NCI-H1930 (cell line): ENCODE data around the gene DRC7.

Source experiments
- DNase-seq, 2 experiments: peaks; one replicate each; lab custom pipeline; 2025; lab: John Stamatoyannopoulos, UW

The DRC7 gene

DNA sequence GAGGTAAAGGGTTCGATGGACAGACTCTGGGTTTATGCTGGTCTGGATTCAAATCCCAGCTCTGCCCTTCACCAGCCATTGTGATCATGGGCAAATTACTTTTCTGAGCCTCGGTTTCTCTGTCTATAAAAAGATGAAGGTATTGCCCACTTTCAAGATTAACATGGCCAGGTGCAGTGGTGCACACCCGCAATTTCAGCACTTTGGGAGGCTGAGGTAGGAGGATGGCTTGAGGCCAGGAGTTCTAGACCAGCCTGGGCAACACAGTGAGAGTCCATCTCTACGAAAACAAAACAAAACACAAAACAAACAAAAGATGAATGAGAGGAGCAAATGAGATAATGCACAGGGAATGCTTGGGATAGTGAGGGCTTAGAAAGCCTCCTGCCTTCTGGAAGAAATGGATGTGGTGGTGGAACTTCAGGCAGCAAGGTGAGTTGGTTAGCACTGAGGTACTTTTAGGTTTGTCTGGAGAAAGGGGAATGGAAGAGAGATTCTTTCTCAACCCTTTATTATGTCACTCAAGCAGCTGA is 18.0 kb upstream of the DRC7 start:
- DNase-seq, result no peak

DNA sequence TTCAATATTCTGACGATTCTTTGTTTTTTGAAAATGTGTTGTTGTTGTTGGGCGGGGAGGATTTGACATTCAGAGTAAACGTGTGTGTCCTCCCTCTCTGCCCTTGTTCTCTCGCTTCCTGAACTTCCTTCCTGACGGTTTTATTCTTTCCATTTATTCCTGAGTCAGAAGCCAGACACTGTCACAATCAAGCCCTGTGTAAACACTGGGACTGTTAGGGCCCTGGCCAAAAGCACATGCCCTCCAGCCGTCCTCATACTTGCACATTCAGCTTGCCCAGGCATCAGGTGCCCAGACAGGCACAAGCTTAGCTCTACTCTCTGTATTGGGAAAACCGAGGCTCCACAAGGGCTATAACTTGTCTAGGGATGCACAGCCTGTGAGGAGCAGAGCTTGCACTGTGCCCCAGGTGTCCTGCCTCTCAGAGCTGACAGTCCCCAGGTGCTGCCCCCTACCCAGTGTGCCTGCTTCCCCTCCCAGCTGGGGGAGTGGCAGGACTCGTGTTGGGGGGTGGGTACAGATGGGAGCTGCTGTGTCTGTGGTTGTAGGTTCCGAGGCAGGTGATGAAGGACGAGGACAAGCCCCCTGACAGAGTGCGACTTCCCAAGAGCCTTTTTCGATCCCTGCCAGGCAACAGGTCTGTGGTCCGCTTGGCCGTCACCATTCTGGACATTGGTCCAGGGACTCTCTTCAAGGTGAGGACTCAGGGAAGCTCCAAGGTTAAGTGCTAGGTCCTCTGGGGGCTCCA is 16.8 kb upstream of the DRC7 start:
- DNase-seq, result no peak

DNA sequence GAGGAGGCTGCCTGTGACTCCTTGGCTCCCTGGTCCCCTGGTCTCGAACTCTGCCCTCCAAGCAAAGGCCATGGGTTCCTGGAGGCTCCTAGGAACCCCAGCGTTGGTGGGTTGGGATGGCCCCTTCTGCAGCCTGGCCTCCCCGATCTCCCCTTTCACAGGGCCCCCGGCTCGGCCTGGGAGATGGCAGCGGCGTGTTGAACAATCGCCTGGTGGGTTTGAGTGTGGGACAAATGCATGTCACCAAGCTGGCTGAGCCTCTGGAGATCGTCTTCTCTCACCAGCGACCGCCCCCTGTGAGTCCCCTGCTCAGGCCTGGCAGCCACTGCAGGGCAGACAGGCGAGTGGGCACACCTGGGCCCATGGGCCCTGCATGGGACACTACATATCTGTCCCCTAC is 15.6 kb upstream of the DRC7 start:
- DNase-seq, result no peak

DNA sequence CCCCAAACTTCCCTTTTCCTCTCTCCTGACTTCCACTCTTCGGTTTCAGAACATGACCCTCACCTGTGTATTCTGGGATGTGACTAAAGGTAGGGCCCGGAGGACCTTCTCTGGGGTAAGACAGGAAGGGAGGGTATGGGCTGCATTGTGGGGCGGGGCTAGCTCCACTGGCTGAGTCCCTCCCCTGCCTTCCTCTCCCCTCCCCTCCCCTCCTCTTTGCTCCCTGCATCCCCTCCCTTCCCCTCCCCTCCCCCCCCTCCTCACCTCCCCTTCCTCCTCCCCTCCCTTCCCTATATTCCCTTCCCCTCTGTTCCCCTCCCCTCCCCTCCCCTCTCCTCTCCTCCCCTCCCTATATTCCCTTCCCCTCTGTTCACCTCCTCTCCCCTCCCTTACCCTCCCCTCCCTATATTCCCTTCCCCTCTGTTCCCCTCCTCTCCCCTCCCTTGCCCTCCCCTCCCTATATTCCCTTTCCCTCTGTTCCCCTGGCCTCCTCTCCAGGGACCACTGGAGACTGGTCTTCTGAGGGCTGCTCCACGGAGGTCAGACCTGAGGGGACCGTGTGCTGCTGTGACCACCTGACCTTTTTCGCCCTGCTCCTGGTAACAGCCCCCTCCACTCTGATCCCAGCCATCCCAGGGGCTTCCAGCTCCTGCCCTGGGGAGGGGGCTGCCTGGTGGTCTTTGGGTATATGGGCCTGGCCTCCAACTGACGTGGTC is 14.7 kb upstream of the DRC7 start:
- no peak for DNase-seq

DNA sequence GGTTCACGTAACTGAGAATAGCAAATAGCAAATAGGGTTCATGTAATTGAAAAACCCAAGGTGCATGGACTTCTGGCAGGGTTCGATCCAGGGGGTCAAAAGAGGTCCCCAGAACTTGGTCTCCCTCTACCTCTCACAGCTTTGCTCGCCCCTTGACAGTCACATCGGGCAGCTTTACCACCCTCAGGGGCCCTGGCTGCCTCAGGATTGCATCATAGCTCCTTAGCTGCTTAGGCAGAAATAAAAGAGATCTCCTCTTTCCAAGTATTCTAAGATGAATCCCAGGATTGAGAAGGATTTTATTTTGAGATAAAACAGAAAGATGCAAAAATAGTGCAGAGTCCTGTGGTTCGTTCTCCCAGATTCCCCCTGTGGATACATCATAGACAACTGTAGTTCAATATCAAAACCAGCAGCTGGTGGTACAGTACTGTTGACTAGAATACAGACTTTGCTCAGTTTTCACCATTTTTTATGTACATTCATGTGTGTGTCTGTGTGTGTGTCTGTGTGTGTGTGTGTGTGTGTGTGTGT is 13.7 kb upstream of the DRC7 start:
- no peak for DNase-seq

DNA sequence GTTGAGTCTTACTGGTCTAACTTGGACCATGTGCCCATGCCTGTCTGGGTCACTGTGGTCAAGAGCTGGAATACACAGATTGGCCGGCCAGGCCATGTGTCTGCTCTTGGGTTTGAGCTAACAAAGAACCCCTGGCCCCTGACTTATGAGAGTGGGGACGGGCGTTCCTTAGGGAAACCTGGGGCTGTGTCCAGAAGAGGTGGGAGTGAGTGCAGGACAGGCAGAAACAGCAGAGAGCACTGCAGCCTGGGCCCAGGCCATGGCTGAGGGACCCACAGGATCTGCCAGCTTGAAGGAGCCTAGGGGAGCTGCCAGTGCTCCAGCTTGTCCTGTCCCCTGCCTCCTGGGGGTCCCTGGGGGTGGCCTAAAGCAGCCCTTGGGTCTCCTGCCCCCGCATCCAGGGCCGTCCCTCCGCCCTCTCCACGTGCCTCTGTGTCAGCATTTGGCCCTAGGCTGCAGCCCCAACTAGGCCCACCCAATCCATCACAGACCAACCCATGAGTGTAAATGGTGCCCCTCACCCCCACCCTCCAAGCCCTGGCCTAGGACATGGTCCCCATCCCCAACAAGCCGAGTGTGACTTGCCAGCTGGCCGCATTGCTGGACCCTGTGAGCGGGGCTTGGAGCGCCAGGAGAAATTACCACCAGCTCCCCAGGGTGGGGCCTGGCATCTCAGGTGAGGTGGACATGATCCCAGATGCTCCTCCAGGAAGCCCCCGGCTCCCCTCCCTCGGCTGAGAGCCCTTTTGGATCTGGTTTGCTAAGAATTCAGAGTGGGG is 12.5 kb upstream of the DRC7 start:
- DNase-seq, result no peak

GRCh38 chr16:57682809-57683635 is 11.6 kb upstream of the DRC7 start:
- DNase-seq, result no peak

DNA sequence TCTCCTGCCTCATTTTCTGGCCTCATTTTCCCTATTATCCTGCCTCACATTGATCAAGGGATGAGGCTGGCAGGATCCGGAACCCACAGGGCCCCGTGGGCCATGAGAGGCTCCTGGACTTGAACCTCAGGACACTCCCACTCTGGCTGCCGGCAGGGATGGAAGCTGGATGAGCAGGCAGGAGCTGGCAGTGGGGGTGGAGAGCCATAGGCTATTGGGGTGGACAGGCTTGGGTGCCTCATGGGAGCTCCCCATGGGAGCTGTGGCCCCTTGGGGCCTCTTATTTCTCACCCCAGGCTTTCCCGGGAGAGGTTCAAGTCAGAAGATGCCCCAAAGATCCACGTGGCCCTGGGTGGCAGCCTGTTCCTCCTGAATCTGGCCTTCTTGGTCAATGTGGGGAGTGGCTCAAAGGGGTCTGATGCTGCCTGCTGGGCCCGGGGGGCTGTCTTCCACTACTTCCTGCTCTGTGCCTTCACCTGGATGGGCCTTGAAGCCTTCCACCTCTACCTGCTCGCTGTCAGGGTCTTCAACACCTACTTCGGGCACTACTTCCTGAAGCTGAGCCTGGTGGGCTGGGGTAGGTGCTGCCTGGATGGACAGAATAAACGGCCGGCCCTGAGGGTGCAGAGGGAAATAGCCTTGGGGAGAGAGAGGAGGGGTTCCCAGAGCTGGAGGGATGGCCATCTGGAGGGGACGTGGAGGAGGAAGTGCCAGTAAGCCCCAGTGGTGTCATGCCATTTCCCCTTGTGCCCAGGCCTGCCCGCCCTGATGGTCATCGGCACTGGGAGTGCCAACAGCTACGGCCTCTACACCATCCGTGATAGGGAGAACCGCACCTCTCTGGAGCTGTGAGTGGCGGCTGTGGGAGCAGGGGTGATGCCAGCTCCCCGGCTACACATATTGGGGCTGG is 10.7 kb upstream of the DRC7 start:
- DNase-seq, result no peak

- no peak for DNase-seq
Observed at GRCh38 chr16:57684626-57685358, 9.8 kb upstream of the DRC7 start.

- no peak for DNase-seq
Observed at GRCh38 chr16:57685633-57686032, 9.0 kb upstream of the DRC7 start.

DNA sequence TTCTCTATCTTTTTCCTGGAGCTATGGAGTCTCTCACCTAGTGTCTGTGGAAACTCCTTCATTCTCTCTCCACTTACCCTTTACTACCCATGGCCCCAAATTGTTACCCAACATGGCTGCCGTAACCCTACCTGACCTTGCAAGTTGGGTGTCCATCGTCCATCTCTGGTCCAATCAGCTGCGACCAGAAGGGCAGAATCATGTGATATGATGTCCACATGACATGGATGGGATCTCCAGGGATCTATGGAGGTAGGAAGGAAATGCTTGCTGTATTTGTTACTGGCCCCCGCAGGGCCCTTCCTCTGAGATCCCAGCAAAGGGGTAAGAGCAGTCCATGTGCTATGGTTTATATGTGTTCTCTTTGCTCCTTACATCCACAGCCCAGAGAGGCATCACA is 8.0 kb upstream of the DRC7 start:
- DNase-seq, result no peak

DNA sequence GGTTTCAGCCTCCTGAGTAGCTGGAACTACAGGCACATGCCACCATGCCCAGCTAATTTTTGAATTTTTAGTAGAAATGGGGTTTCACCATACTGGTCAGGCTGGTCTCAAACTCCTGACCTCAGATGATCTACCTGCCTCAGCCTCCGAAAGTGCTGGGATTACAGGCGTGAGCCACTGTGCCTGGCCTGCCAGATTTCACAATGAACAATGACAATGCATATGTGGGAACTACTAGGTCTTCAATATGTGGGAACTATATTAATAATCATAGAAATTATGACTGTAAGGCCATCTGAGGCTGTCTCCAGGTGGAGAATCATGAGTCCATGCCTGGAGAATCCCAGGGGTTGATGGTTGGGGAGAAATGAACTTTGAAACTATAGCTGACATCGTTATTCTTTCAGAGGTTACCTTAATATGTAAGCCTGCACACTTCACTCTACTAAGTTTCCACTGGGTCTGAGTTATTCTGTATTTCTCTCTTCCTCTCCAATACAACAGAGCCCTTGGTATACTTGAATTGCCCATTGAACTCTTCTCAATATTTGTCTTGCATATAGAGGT is 7.2 kb upstream of the DRC7 start:
- DNase-seq, result no peak

DNA sequence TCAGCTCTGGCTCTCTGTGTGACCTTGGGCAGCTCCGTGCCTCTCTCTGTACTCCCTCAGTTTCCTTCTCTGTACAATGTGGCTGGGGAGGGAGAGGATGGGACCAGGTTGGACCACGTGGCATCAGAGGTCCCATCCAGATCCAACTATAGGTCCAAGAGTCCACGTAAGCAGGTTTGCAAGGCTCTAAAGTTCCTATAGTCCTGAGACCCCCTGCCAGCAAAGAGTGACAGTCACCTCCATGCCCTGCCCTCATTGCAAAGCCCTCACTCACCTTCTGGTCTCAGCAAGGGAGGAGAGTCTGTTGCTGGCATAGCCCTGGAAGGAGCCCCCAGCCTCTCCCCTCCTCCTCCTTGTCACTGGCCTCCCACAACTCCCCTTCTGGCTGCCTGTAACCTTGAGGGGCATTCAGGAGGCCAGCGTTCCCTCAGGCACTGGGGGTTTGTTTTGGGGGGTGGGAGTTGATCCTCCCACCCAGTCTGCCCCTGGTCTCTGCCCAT is 6.1 kb upstream of the DRC7 start:
- DNase-seq, result no peak

GRCh38 chr16:57688987-57689761 is 5.4 kb upstream of the DRC7 start:
- DNase-seq, result no peak

- no peak for DNase-seq
Observed at GRCh38 chr16:57689762-57690558, 4.6 kb upstream of the DRC7 start.

- DNase-seq, result no peak
Observed at GRCh38 chr16:57690782-57691471, 3.7 kb upstream of the DRC7 start.

DNA sequence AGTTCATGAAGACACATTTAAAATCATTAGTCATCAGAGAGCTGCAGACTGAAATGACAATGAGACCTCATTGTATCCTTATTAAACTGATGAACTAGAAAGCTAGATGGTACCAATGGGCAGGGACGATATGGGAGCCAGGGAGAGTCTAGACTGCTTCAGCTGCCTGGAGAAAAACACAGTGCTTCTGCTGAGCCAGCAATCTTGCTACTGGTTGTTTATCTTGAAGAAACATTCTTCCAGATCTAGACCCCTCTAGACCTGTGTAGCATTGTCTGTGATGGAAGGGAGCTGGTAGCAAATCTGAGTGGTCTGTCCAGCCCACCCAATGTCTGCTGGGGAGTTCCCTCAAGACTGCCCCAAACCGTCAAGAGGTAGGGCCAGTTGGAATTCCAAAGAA is 2.0 kb upstream of the DRC7 start:
- no peak for DNase-seq
